HG03159 (cell line): ENCODE data around the gene SYNJ2.
A peak's percentile ranks its signal among the peaks of the same experiment; 100 is the strongest.
"Not testable (repeated sequence)": the region's sequence is repeated elsewhere in the genome, so short reads cannot be mapped to it uniquely, and the experiment has no call there.

Experiments
- ATAC-seq: cut with Tn5 transposase; IDR thresholded peaks from one replicate; pipeline ENCODE4 v1.9.1; 2021; ENCODE audit warnings: mild to moderate bottlenecking, moderate library complexity; ENCODE audit not compliant: unreplicated experiment

Gene SYNJ2

GRCh38 chr6:157981395-157982101 is at the start of gene SYNJ2:
SYNJ2 (plus strand) TSS chr6:157981863; CDS start chr6:157981962, 99 bp downstream.
- ATAC-seq: peak; percentile 76

GRCh38 chr6:157935786-157936185 is 45.9 kb upstream of the SYNJ2 start:
- ATAC-seq: no peak

GRCh38 chr6:157937318-157937717 is 44.3 kb upstream of the SYNJ2 start:
- no peak for ATAC-seq

GRCh38 chr6:157937916-157938315 is 43.7 kb upstream of the SYNJ2 start:
- no peak for ATAC-seq

- ATAC-seq: not testable (repeated sequence)
Observed at GRCh38 chr6:157940375-157941036, 41.2 kb upstream of the SYNJ2 start.

GRCh38 chr6:157941101-157941863 is 40.4 kb upstream of the SYNJ2 start:
- no peak for ATAC-seq

GRCh38 chr6:157942351-157942750 is 39.3 kb upstream of the SYNJ2 start:
- no peak for ATAC-seq

GRCh38 chr6:157943249-157943963 is 38.3 kb upstream of the SYNJ2 start:
- ATAC-seq: no peak

GRCh38 chr6:157943964-157944283 is 37.7 kb upstream of the SYNJ2 start:
- ATAC-seq: no peak

- no peak for ATAC-seq
Observed at GRCh38 chr6:157944983-157945931, 36.4 kb upstream of the SYNJ2 start.

GRCh38 chr6:157946053-157946617 is 35.5 kb upstream of the SYNJ2 start:
- ATAC-seq: no peak

- ATAC-seq: no peak
Observed at GRCh38 chr6:157946865-157947532, 34.7 kb upstream of the SYNJ2 start.

- ATAC-seq: not testable (repeated sequence)
Observed at GRCh38 chr6:157950899-157951298, 30.8 kb upstream of the SYNJ2 start.

GRCh38 chr6:157951828-157952227 is 29.8 kb upstream of the SYNJ2 start:
- ATAC-seq: no peak

- no peak for ATAC-seq
Observed at GRCh38 chr6:157952861-157953351, 28.8 kb upstream of the SYNJ2 start.

- no peak for ATAC-seq
Observed at GRCh38 chr6:157953580-157954091, 28.0 kb upstream of the SYNJ2 start.

GRCh38 chr6:157954150-157955117 is 27.2 kb upstream of the SYNJ2 start:
- ATAC-seq: no peak

- no peak for ATAC-seq
Observed at GRCh38 chr6:157955675-157956074, 26.0 kb upstream of the SYNJ2 start.
